Stimulated activated CD4-positive, alpha-beta T cell treated with anti-CD3 and anti-CD28 coated beads, TNF-alpha, amount 100 ng/mL, for 1 hour (primary cell): Measurements from ENCODE around the gene B3GALT4.
"Not testable (repeated sequence)": the region's sequence is repeated elsewhere in the genome, so short reads cannot be mapped to it uniquely, and the experiment has no call there.

Source experiments
- DNase-seq, 3 donors: peaks; one replicate each; pipeline ENCODE4 v3.0.0-alpha.2; 2020; ENCODE audit warnings: low read depth in 3 of 3, low spot score in 1 of 3

The B3GALT4 gene, protein sequence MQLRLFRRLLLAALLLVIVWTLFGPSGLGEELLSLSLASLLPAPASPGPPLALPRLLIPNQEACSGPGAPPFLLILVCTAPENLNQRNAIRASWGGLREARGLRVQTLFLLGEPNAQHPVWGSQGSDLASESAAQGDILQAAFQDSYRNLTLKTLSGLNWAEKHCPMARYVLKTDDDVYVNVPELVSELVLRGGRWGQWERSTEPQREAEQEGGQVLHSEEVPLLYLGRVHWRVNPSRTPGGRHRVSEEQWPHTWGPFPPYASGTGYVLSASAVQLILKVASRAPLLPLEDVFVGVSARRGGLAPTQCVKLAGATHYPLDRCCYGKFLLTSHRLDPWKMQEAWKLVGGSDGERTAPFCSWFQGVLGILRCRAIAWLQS

DNA sequence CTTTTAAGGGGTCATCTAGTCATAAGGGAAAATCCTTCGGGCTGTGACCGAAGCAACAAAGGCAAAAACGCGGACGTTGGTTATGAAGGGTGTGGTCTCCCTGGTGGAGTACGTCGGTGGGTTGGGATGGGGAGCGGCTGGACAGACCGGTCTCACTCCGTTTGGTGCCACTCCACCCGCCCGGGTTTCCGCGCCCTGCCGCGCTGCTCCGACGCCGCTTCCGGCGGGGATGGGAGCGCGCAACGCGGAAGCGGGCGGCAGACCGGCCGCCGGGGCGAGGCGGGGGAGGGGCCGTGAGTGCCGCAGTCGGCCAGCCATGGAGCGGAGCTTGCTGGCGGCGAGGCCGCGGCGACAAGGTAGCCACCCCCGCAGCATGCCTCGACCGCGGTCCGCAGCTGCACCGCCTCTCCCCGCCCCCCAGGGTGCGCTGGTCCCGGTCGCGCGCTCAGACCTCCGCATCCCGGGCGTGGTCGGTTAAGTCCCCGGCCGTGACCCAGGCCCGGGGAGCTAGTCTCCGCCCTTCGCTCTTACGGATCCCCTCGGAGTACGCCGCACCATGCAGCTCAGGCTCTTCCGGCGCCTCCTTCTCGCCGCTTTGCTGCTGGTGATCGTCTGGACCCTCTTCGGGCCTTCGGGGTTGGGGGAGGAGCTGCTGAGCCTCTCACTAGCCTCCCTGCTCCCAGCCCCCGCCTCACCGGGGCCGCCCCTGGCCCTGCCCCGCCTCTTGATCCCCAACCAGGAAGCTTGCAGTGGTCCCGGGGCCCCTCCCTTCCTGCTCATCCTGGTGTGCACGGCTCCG, at the start of gene B3GALT4:
Gene B3GALT4, plus strand, starts transcription at position 260 of the 799 bp plus-strand sequence. Its CDS starts 297 bp downstream, at position 557.
- peak in 2 of 3 donors; percentile 21 to 64 for DNase-seq

DNA sequence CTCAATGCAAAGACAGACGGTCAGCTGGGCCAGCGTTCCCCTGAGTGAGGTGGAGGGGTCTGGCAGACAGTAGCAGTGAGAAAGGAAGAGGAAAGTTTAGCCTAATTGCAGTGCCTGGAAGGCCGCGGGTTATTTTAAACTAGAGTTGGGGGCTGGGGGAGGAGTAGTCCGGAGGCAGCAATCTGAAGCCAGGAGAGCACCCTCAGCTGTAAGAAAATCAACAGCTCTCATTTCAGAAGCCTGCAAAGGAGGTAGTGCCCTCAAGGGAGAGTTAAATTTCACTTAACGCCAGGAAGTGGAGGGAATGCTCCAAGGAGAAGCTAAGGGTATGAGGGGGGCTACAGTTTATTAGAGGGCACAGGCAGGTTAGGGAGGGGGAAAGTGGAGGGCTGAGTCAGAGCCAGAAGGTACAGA, 41.7 kb upstream of the B3GALT4 start:
- no peak for DNase-seq

DNA sequence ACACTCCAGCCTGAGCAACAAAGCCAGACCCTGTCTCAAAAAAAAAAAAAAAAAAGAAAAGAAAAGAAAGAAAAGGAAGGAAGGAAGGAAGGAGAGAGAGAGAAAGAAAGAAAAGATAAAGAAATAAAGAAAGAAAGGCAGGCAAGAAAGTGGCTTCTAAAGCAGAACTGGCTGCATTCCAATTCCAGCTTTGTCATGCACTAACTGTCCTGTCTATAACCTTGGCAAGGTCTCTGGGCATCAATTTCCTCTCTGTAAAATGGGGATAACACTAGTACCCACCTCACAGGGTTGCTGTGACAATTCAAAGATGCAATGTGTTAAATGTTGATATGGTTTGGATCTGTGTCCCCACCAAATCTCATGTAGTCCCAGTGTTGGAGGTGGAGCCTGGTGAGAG, 40.6 kb upstream of the B3GALT4 start:
- DNase-seq: no peak

DNA sequence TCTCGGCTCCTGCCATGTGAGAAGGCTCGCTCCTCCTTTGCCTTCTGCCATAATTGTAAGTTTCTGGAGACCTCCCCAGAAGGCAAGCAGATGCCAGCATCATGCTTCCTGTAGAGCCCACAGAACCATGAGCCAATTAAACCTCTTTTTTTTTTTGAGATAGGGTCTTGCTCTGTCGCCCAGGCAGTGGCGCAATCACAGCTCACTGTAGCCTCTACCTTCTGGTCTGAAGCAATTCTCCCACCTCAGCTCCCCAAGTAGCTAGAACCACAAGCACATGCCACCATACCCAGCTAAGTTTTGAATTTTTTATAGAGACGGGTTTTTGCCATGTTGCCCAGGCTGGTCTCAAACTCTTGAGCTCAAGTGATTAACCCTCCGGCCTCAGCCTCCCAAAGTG, 40.1 kb upstream of the B3GALT4 start:
- DNase-seq: no peak

DNA sequence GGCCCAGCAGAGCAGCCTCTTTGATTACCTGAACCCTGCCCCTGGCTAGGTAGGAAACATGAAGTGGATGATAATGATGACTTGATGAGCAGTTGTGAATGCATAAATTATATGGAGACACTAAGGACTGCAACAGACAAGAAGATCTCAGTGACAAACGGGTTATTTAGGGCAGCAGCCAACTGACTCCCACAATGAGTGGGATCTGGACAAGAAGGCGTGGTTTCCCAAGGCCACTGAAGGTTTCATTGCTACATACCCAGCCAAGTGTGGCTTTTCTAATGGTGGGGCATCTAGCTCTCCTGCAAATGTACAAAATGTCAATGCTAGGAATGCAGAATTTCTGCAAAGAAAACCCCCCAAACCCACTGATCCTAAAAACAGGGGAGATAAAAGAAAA, 39.2 kb upstream of the B3GALT4 start:
- DNase-seq: no peak

DNA sequence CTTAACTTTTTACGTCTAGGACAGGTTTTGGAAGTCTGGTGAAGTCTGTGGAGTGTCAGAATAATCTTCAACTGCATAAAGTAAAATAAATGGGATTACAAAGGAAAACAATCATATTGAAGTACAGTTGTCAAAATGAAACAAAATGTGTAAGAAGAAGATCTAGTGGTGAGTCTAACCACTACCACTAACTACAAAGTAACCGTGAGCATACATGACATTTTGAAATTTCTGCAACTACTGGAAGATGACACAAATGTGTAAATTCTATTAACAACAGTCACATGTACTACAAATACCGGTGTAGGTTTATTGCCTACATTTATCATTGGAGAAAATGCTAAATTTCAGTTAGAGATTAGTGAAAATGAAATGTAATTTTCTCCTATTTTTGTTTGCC, 35.0 kb upstream of the B3GALT4 start:
- DNase-seq: no peak

DNA sequence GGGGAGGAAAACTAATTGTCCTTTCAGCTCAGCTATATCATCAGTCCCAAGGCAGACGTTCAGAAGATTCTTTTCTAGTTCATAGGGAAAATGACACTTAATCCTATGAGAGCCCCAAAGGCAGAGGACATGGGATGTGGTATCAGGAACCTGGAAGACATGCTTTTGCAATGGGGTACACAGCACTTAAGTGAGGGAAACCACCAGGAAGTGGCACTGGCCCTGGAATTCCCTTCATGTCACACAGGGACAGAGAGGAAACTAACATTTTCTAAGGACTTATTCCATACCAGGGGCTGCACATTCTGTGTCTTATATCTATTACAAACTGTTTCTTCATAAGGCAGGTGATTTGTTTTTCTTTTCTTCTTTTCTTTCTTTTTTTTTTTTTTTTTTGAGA, 33.4 kb upstream of the B3GALT4 start:
- DNase-seq: no peak

DNA sequence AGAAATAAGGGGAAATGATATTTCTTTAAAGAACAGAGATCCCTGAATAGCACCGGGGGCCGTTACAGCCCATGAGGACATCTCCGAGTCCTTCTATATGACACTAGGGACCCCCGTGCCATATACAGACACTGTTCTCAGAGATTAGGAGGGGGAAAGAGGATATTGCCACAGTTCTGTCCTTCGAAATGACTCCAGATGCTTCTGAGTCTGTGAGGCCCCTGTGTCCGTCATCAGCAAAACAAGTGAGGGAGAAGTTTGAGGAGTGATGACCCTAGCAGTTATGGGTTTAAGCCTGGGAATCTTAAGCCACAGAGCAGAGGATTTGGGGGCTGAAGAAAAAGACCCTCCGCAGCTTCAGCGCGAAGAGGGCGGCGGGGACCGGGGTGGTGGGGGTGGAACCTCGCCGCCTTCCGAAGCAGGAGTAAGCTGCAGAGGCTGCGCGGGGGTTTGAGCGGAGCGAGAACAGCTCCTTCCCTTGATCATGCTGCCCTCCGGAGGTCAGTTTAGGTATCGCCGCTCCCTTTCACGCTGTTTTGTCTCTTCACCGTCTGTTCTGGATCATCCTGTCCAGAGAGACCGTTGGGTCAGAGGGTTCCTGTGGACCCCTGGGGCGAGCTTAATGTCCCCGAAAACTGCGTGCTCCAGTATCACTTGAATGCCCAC, 28.8 kb upstream of the B3GALT4 start:
- DNase-seq: peak; percentile 78 to 94 (median 81)

DNA sequence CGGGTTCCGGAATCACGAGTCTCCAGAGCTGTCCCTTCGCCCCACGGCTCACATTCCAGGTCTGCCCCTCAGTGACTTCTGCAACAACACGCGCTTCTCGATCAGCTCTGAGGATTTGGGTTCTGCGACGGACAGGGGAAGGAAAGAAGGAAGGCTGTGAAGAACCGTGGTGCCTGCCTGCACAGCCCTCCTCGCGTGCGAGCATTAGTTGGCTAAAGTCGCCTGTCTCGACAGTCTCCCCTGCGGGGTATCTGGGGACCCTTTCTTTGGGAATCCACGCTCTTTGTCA, 28.3 kb upstream of the B3GALT4 start:
- DNase-seq: no peak

DNA sequence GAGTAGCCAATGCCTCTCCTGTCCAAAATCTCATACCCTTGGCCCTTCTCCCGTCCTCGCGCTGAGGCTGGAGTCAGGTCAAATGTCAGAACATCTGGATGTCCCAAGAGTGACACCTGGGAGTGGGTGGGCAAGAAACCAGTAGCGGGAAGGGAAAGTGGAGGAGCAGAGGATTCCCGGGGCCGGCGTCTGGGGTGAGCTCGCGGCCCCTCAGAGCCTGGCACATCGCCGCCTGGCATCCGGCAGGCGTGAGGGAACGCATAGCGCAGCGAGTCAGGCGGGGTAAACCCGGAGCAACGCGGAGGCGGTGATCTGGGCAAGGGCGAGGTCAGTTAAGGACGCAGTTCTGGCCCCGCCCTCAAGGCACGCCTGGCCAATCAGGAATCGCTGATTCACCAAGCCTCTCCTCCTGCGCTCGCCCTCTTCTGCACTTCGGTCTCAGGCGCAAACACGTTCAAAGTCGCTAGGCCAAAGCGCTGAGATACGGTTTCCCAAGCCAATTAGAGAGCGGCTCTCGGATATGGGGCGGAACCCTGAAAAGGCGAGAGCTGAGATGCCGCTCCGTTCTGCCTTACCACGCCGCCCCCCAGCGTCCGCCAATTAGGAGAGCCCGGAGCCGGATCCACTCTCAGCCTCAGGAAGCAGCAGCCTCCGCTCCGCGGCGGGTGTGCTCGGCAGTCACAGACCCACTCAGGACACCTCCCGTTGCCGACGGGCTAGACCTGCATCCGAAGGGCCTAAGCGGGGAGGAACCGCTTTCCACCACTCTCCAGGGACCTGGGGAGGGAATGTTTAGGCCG, 27.8 kb upstream of the B3GALT4 start:
- DNase-seq: peak; percentile 83 to 91 (median 89)

DNA sequence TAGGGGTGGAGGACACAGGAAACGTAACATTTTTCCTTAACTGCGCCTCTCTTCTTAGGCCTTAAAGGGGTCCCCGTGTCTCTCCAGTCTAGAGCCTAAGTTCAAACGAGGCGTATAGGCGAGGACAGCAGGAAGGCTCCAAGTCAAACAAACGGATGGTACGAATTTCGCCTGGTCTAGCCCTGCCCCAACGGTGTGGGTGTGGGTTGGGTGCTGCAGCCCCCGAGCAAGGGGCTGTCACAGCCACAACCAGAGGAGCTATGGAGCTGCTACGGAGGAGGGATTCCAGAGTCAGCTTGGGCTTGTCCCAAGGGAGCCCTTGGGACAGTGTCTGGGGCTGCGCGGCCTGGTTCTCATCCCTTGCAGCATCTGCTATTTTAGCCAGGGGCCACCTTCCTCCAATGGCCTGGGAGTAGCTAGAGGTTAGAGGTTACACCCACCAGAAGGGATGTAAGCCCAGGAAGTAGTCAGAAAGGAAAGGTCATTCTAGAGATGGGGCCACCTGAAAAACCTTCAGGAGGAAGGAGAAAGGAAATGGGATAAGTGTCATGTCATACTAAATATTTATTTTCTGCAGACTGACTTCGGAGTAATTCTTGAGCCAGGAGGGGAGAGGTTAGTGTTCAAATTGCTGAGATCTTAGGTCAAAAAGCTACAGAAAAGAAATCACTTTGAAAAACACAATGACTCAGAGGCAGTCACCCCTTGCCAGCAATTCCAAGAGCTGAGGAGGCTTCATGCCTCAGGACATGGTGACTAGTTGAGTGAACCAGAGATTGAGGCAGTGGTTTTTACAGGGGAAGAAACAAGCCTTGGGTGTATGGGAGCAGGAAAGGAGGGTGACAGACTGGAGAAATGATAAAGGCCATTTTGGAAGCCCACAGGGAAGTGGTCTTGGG, 26.9 kb upstream of the B3GALT4 start:
- no peak for DNase-seq

DNA sequence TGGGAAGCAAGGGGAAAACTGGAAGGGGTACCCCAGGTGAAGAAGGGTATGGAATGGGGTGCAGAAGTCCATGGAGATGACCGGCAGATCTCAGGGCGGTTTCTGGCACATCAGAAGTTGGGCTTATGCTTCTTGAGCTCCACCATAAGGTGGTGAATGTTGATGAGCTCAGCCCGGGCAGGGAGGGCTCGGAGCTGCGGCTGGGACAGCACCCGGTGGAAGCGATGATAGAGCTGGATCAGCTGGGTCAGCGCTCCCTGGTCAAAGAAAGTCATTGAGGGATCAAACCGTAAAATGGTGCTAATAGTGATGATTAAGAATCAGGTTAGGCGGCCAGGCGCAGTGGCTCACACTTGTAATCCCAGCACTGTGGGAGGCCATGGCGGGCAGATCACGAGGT, 26.2 kb upstream of the B3GALT4 start:
- DNase-seq: no peak

DNA sequence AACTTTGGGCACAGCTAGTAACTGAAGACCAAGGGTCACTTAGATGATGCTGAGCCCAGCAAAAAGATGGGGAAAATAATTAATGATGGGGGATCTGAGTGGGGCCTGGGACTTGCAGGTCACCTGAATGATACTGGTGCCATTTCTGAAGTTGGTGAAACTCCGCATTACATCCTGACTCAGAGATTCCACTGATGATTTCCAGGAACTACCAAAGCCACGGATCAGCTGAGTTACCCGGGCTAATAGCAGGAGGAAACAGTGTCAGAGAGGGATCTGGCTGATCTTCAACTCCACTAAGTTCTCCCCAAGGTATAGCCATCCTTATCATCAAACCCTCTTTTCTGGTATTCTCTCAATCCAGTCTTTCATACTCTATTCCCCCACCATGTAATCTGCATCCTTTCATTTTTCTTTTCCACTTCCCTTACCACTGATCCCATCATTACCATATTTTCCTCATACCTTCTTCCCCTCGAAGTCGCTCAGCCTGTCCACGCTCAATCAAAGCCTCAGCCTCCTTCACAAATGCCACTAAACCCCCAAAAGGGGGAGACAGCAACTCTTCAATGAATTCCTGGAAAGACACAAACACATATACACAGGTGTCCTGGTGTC, 25.4 kb upstream of the B3GALT4 start:
- no peak for DNase-seq

DNA sequence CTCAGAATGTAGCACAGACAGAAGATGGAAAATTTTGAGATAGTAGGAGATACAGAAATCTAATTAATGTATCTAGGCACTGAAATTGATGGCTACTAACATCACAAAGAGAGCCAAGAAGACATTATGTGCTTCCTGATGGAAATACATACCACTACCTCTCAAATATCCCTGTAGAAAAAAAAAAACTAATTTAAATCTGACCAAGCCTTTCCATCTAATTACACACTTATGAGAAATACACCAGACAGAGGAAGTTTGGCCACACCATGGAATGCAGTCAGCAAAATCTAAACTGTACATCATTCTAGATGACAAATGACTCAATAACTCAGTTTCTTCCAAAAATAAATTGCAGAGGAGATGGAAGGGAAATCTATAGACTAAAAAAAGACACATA, 24.2 kb upstream of the B3GALT4 start:
- no peak for DNase-seq

DNA sequence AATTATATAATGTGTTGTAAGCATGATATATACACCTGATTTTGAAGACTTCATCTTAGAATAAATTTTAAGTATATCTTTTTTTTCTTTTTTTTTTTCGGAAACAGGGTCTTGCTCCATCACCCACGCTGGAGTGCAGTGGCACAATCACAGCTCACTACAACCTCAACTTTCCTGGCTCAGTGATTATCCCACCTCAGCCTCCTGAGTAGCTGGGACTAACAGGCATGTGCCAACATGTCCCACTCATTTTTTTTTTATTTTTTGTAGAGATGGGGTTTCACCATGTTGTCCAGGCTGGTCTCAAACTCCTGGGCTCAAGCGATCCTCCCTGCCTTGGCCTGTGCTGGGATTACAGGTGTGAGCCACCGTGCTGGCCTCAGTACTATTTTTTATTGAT, 22.3 kb upstream of the B3GALT4 start:
- DNase-seq: no peak

DNA sequence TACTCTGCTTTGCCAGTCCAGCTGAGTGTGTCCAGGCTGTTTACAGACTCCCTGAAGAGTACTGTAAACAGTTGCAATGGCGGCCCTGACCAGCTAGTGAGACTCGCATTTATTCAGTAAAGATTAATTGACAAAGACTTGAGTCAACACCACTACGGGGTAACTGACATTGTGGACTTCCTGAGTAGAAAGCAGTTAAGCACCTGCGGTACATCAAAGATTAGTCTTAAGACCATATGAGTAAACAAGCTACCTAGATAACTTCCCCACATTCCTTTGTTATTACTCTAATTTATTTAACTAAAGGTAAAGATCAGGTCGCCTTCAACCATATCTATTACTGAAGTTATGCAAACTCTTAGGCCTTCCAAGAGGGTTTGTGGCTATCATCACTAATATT, 17.9 kb upstream of the B3GALT4 start:
- no peak for DNase-seq

DNA sequence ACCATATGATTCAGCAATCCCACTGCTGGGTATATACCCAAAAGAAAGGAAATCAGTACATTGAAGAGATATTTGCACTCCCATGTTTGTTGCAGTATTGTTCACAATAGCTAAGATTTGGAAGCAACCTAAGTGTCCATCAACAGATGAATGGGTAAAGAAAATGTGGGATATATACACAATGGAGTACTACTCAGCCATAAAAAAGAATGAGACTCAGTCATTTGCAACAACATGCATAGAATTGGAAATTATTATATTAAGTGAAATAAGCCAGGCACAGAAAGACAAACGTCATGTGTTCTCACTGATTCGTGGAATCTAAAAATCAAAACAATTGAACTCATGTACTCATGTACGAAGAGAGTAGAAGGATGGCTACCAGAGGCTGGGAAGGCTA, 14.4 kb upstream of the B3GALT4 start:
- DNase-seq: not testable (repeated sequence)

DNA sequence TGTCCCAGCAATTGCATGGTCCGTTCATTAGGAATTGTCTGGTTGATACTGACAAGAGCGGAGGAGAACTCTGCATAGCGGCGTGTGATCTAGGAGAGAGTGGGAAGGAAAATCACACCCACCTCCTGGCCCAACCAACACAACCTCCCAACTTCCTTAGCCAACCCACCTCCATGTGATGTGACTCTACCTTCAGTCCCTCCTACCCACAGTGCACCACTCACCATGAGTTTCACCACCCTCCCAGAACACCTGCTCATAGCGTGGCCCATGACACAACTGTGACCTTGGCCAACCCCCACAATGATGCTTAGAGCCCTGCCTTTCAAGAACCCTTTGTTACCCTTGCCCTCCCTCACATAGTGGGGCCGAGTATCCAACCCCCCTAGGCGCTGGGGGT, 12.9 kb upstream of the B3GALT4 start:
- no peak for DNase-seq

DNA sequence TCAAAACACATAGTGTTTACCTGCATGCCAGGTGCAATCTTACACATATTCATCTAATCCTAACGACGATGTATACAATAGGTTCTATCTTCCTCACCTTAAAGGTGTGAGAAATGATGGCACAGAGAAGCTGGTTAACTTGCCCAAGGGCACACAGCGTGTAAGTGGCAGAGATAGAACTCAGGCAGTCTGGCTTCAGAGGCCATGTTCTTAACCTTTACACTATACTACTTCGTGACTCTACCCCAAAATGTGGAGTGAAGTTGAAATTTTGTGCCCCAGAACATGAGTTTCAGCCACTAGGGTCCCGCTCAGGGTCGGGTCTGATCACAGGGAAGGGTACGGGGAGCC, 5.8 kb upstream of the B3GALT4 start:
- DNase-seq: no peak
